AML-193 (cell line): Measurements from ENCODE around the gene ZNF680.
"Not testable (repeated sequence)": the region's sequence is repeated elsewhere in the genome, so short reads cannot be mapped to it uniquely, and the experiment has no call there.

Experiments
- DNase-seq, 2 experiments: peaks; one replicate each; lab custom pipeline; 2025; lab: John Stamatoyannopoulos, UW

Gene ZNF680

GRCh38 chr7:64557601-64558322 lies 5.1 kb downstream of the ZNF680 start:
- no peak for DNase-seq

GRCh38 chr7:64555046-64555445 lies 7.8 kb downstream of the ZNF680 start:
- DNase-seq = no peak

- DNase-seq = not testable (repeated sequence)
Measured at GRCh38 chr7:64554188-64554587, 8.7 kb downstream of the ZNF680 start.

GRCh38 chr7:64551375-64552142 lies 11.3 kb downstream of the ZNF680 start:
- DNase-seq = no peak

- DNase-seq = no peak
Measured at GRCh38 chr7:64544010-64544409, 18.9 kb downstream of the ZNF680 start.

GRCh38 chr7:64541438-64542359 lies 21.2 kb downstream of the ZNF680 start:
- no peak for DNase-seq

- no peak for DNase-seq
Measured at GRCh38 chr7:64533756-64534155, 29.1 kb downstream of the ZNF680 start.

- no peak for DNase-seq
Measured at GRCh38 chr7:64528770-64529169, 34.1 kb downstream of the ZNF680 start.

GRCh38 chr7:64521409-64521984 lies 41.4 kb downstream of the ZNF680 start:
- no peak for DNase-seq

GRCh38 chr7:64516451-64516850 lies 46.4 kb downstream of the ZNF680 start:
- no peak for DNase-seq

- no peak for DNase-seq
Measured at GRCh38 chr7:64515781-64516180, 47.1 kb downstream of the ZNF680 start.

- DNase-seq = no peak
Measured at GRCh38 chr7:64515330-64515729, 47.5 kb downstream of the ZNF680 start.

- no peak for DNase-seq
Measured at GRCh38 chr7:64509583-64509982, 53.3 kb downstream of the ZNF680 start.

GRCh38 chr7:64504581-64505120 lies 58.2 kb downstream of the ZNF680 start:
- no peak for DNase-seq

GRCh38 chr7:64498270-64498669 lies 64.6 kb downstream of the ZNF680 start:
- DNase-seq = no peak

- no peak for DNase-seq
Measured at GRCh38 chr7:64494912-64495461, 67.9 kb downstream of the ZNF680 start.

- DNase-seq = no peak
Measured at GRCh38 chr7:64485623-64486022, 77.2 kb downstream of the ZNF680 start.
